GM12873 (cell line): ENCODE data around the gene ST6GALNAC3.

Experiments used
- CTCF ChIP-seq: IDR thresholded peaks from 2 replicates; pipeline ENCODE4 v1.5.1; 2012; ENCODE audit warnings: low read depth, mild to moderate bottlenecking, moderate library complexity, low read length, control low read depth; ENCODE audit not compliant: insufficient read depth; ENCODE audit errors: missing control alignments

The ST6GALNAC3 gene

GRCh38 chr1:76231320-76231719 lies 156.8 kb downstream of the ST6GALNAC3 start:
- no peak for TF ChIP-seq CTCF

GRCh38 chr1:76232666-76233065 lies 158.1 kb downstream of the ST6GALNAC3 start:
- no peak for TF ChIP-seq CTCF

- no peak for TF ChIP-seq CTCF
Observed at GRCh38 chr1:76234061-76234460, 159.5 kb downstream of the ST6GALNAC3 start.

- no peak for TF ChIP-seq CTCF
Observed at GRCh38 chr1:76237211-76237610, 162.7 kb downstream of the ST6GALNAC3 start.

GRCh38 chr1:76238094-76238628 lies 163.6 kb downstream of the ST6GALNAC3 start:
- no peak for TF ChIP-seq CTCF

- TF ChIP-seq CTCF, result no peak
Observed at GRCh38 chr1:76239470-76239918, 164.9 kb downstream of the ST6GALNAC3 start.

GRCh38 chr1:76240316-76240715 lies 165.8 kb downstream of the ST6GALNAC3 start:
- TF ChIP-seq CTCF, result no peak
